Activated CD4-positive, alpha-beta memory T cell treated with anti-CD3 and anti-CD28 coated beads, Interleukin-2, amount 10 ng/mL, durations not matched to agents 7 days and 5 days (primary cell): Measurements from ENCODE around the gene CYB561. TPM values are rescaled to one million over a fixed set of nuclear protein-coding genes. Genes with fewer than 3 reads are reported as not detected.

Source experiments
- CTCF ChIA-PET: fragments of 350-600 bp; sonication (Branson Sonifier 250); formaldehyde crosslinking; loops from one replicate; lab custom pipeline; 2021; ENCODE audit warnings: antibody characterized with exemption, inconsistent platforms; lab: Charles Lee
- POLR2A ChIA-PET: fragments of 350-600 bp; sonication (Branson Sonifier 250); formaldehyde crosslinking; loops from one replicate; lab custom pipeline; 2021; ENCODE audit warnings: antibody characterized with exemption; lab: Charles Lee
- DNase-seq: peaks from one replicate; pipeline ENCODE4 v3.0.0-alpha.2; 2020
- H3K27ac Mint-ChIP-seq: one replicate; pipeline ENCODE4 v1.8.0; 2021; ENCODE audit warnings: mild to moderate bottlenecking, mixed read lengths
- H3K27me3 Mint-ChIP-seq: one replicate; pipeline ENCODE4 v1.8.0; 2021; ENCODE audit warnings: mixed read lengths
- H3K36me3 Mint-ChIP-seq: one replicate; pipeline ENCODE4 v1.8.0; 2021; ENCODE audit warnings: low read depth, mixed read lengths
- H3K4me1 Mint-ChIP-seq: one replicate; pipeline ENCODE4 v1.8.0; 2021; ENCODE audit warnings: mixed read lengths
- H3K4me3 Mint-ChIP-seq: one replicate; pipeline ENCODE4 v1.8.0; 2021; ENCODE audit warnings: mild to moderate bottlenecking, mixed read lengths
- H3K9me3 Mint-ChIP-seq: one replicate; pipeline ENCODE4 v1.8.0; 2021; ENCODE audit warnings: mixed read lengths
- total RNA-seq, 2 experiments: library from RNA; stranded (reverse); gene quantifications; one replicate each; pipeline ENCODE4 v1.2.3, GENCODE V29; 2021

CYB561 gene
- total RNA-seq, 2 experiments from 2014 or later = 28.9 to 30.3 TPM

- Mint-ChIP-seq H3K27ac (peak overlapping the region; percentile 84), H3K4me1 (peaks cover 72% of the 10 kb centered on the region), H3K4me3 (no peak overlapping the region), H3K9me3 (no peaks in the 10 kb centered on the region), H3K27me3 (no peaks in the 10 kb centered on the region), H3K36me3 (peaks cover 14% of the 10 kb centered on the region)
- ChIA-PET POLR2A (interaction anchor here (0.6 to 3.1 kb wide), 9 partner anchors 7 to 306 kb away, joined by 3 to 30 read pairs (median 4); partner anchors contain the start of genes CYB561, MAP3K3 and TACO1), CTCF (interaction anchor here (1.2 to 3.5 kb wide), 9 partner anchors 9 to 186 kb away, joined by 3 to 33 read pairs (median 11); partner anchors contain the start of genes CYB561 and MAP3K3)
- no peak for DNase-seq
Observed at GRCh38 chr17:63435681-63436522, 10.2 kb downstream of the CYB561 start.

- Mint-ChIP-seq H3K27me3 (no peaks in the 10 kb centered on the region), H3K4me3 (peak overlapping the region; percentile 44), H3K4me1 (peaks cover 68% of the 10 kb centered on the region), H3K9me3 (no peaks in the 10 kb centered on the region), H3K36me3 (peaks cover 14% of the 10 kb centered on the region), H3K27ac (peak overlapping the region; percentile 84)
- peak; percentile 82 for DNase-seq
- ChIA-PET CTCF (interaction anchor here (0.7 to 3.5 kb wide), 15 partner anchors 8 to 275 kb away, joined by 3 to 33 read pairs (median 6); partner anchors contain the start of genes CYB561 and MAP3K3), POLR2A (interaction anchor here (1.0 to 3.1 kb wide), 7 partner anchors 8 to 186 kb away, joined by 3 to 30 read pairs (median 5); partner anchors contain the start of genes CYB561, MAP3K3 and TACO1)
Observed at GRCh38 chr17:63434951-63435571, 11.0 kb downstream of the CYB561 start.

- CTCF ChIA-PET = interaction anchor here (0.7 to 3.5 kb wide), 17 partner anchors 8 to 276 kb away, joined by 3 to 33 read pairs (median 6); partner anchors contain the start of genes CYB561 and MAP3K3
- H3K4me1 Mint-ChIP-seq = peaks cover 66% of the 10 kb centered on the region
- H3K27me3 Mint-ChIP-seq = no peaks in the 10 kb centered on the region
- no peaks in the 10 kb centered on the region for H3K9me3 Mint-ChIP-seq
- DNase-seq = no peak
- H3K27ac Mint-ChIP-seq = peak overlapping the region; percentile 84
- no peak overlapping the region for H3K4me3 Mint-ChIP-seq
- peaks cover 14% of the 10 kb centered on the region for H3K36me3 Mint-ChIP-seq
- POLR2A ChIA-PET = interaction anchor here (2.3 to 3.1 kb wide), 3 partner anchors 12 to 188 kb away, joined by 12 to 30 read pairs (median 13); partner anchors contain the start of genes CYB561 and MAP3K3
Observed at GRCh38 chr17:63433746-63434591, 12.1 kb downstream of the CYB561 start.

- H3K4me1 Mint-ChIP-seq = peaks cover 75% of the 10 kb centered on the region
- no peak for DNase-seq
- H3K9me3 Mint-ChIP-seq = no peaks in the 10 kb centered on the region
- H3K27me3 Mint-ChIP-seq = no peaks in the 10 kb centered on the region
- CTCF ChIA-PET = interaction anchor here (1.9 to 3.1 kb wide), 3 partner anchors 14 to 179 kb away, joined by 5 to 20 read pairs (median 7); partner anchors contain the start of gene CYB561
- H3K36me3 Mint-ChIP-seq = peaks cover 14% of the 10 kb centered on the region
- H3K27ac Mint-ChIP-seq = peak overlapping the region; percentile 40
- no peak overlapping the region for H3K4me3 Mint-ChIP-seq
- POLR2A ChIA-PET = interaction anchor here (1.1 to 1.3 kb wide), 2 partner anchors 117 to 190 kb away, joined by 3 read pairs; partner anchors contain the start of gene MAP3K3
Observed at GRCh38 chr17:63431939-63432804, 13.9 kb downstream of the CYB561 start.

- ChIA-PET CTCF (interaction anchor here (1.9 to 3.1 kb wide), 3 partner anchors 14 to 180 kb away, joined by 5 to 20 read pairs (median 7); partner anchors contain the start of gene CYB561), POLR2A (interaction anchor here (1.1 to 1.3 kb wide), 2 partner anchors 118 to 190 kb away, joined by 3 read pairs; partner anchors contain the start of gene MAP3K3)
- no peaks in the 10 kb centered on the region for H3K9me3 Mint-ChIP-seq
Observed at GRCh38 chr17:63431618-63431938, 14.5 kb downstream of the CYB561 start.

DNA sequence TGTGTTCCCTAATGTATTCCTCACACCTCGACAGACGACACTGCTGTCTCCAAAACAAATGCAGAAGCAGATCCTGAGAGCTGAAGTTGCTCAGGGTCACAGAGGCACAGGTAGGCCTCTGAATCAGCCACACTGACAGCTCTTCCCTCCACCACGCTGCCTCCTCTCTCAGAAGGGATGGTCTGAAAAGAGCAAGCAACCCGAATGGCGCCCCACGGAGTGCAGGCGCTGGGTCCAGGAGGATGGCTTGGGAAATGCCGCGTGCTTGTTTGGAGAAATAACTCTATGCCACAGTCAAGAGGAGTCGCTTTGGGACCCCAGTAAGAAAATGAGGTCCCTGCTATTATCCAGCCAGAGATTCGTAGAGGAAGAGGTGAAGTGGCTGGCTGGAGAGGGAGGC lies 15.9 kb downstream of the CYB561 start:
- Mint-ChIP-seq H3K27ac (peak overlapping the region; percentile 35), H3K4me3 (no peak overlapping the region), H3K27me3 (no peaks in the 10 kb centered on the region), H3K4me1 (peaks cover 74% of the 10 kb centered on the region), H3K9me3 (no peaks in the 10 kb centered on the region), H3K36me3 (peaks cover 14% of the 10 kb centered on the region)
- ChIA-PET POLR2A (no interaction called here), CTCF (interaction anchor here (1.5 to 8.8 kb wide), 4 partner anchors 9 to 184 kb away, joined by 6 to 180 read pairs (median 92); partner anchors contain the start of gene ACE)
- no peak for DNase-seq

More at GRCh38 chr17:63431618-63431938, 14.5 kb downstream of the CYB561 start:
- Mint-ChIP-seq H3K36me3 (peaks cover 14% of the 10 kb centered on the region), H3K27ac (peak overlapping the region; percentile 40), H3K27me3 (no peaks in the 10 kb centered on the region), H3K4me1 (peaks cover 75% of the 10 kb centered on the region), H3K4me3 (no peak overlapping the region)
- DNase-seq = no peak

DNA sequence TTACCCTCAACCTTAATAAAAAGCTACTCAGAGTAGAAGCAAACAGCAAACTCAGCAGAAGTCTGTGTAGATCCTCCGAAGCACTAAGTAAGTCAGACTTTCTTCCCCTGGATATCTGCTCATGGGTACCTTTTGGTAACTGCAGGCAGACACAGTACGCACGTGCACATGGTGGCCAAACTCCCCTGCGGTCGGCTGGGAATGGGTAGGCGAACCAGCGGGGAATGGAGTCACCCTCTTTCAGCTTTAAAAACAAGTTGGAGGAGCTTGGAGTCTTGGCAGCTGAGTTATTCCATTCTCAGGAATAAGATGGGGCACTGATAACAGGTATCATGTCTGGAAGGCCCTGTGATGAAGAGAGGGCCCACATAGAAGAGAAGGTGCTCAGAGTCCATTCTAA lies 16.3 kb downstream of the CYB561 start:
- Mint-ChIP-seq H3K4me1 (peaks cover 70% of the 10 kb centered on the region), H3K27me3 (no peaks in the 10 kb centered on the region), H3K27ac (peak overlapping the region; percentile 35), H3K9me3 (no peaks in the 10 kb centered on the region), H3K4me3 (no peak overlapping the region), H3K36me3 (peaks cover 11% of the 10 kb centered on the region)
- ChIA-PET POLR2A (interaction anchor here (0.7 to 1.1 kb wide), 2 partner anchors 13 to 17 kb away, joined by 3 to 4 read pairs; partner anchors contain the start of gene CYB561), CTCF (interaction anchor here (1.0 to 8.8 kb wide), 5 partner anchors 10 to 184 kb away, joined by 3 to 180 read pairs (median 9); partner anchors contain the start of gene ACE)
- no peak for DNase-seq

GRCh38 chr17:63426917-63427308 lies 19.2 kb downstream of the CYB561 start:
- no peaks in the 10 kb centered on the region for H3K9me3 Mint-ChIP-seq
- H3K27ac Mint-ChIP-seq = peak overlapping the region; percentile 33
- H3K36me3 Mint-ChIP-seq = no peaks in the 10 kb centered on the region
- CTCF ChIA-PET = interaction anchor here (0.9 to 8.8 kb wide), 13 partner anchors 9 to 283 kb away, joined by 3 to 180 read pairs (median 9); partner anchors contain the start of genes ACE, DCAF7 and MAP3K3
- POLR2A ChIA-PET = interaction anchor here (2.1 to 3.5 kb wide), 4 partner anchors 13 to 316 kb away, joined by 4 to 27 read pairs (median 22); partner anchors contain the start of gene ACE
- H3K4me3 Mint-ChIP-seq = no peak overlapping the region
- no peaks in the 10 kb centered on the region for H3K27me3 Mint-ChIP-seq
- H3K4me1 Mint-ChIP-seq = peaks cover 45% of the 10 kb centered on the region
- DNase-seq = no peak

DNA sequence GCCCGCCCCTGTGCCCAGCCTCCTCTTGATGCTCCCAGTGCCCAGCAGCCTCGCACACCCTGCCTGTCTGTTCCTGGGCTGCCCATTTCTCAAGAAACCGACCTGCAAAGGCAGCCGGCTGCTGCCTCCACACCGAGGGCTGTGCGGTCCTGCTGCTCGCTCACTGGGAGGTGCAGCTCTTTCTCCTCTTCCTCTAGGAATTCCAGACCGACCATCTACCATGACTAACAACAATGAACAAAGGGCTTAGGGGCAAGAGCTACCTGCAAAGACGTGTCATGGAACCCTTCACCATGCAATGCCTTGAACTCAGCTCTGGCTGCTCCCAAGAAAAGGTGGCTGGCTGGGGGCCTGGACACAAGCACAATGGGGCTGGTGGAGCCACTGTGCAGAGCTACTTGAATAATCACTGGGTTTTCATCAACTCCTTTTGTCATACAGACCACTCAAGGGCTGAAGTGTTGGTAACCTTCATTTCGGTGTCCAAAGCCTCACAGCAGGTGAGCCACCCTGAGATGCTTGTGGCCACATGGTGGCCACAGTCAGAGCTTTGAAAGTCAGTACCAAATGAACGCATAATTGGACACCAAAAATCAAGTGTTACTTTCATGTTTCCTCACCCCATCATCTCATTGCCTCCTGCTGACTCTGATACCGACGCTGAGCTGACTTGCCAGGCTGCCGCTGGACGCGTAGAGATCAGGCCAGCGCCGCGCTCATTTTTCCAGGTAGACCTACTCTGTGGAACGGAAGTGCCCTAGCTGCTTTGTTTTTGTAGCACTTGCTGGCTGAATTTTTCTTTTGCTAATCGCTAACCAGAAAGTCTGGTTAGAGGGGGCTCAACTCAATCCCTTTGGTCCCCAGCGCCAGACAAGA lies 19.8 kb downstream of the CYB561 start:
- ChIA-PET CTCF (interaction anchor here (0.6 to 8.8 kb wide), 33 partner anchors 8 to 408 kb away, joined by 3 to 180 read pairs (median 6); partner anchors contain the start of genes ACE, DCAF7 and MAP3K3), POLR2A (interaction anchor here (0.9 to 3.5 kb wide), 10 partner anchors 14 to 347 kb away, joined by 3 to 27 read pairs (median 5); partner anchors contain the start of genes ACE and CCDC47)
- Mint-ChIP-seq H3K36me3 (no peaks in the 10 kb centered on the region), H3K4me1 (peaks cover 46% of the 10 kb centered on the region), H3K9me3 (no peaks in the 10 kb centered on the region), H3K27ac (no peak overlapping the region), H3K4me3 (no peak overlapping the region), H3K27me3 (no peaks in the 10 kb centered on the region)
- DNase-seq = no peak

- POLR2A ChIA-PET = interaction anchor here (0.9 to 3.5 kb wide), 10 partner anchors 14 to 348 kb away, joined by 3 to 27 read pairs (median 5); partner anchors contain the start of genes ACE and CCDC47
- DNase-seq = peak; percentile 79
- Mint-ChIP-seq H3K4me3 (no peak overlapping the region), H3K27me3 (no peaks in the 10 kb centered on the region), H3K4me1 (peaks cover 50% of the 10 kb centered on the region), H3K9me3 (no peaks in the 10 kb centered on the region), H3K27ac (no peak overlapping the region), H3K36me3 (no peaks in the 10 kb centered on the region)
- CTCF ChIA-PET = interaction anchor here (0.6 to 8.8 kb wide), 33 partner anchors 10 to 434 kb away, joined by 3 to 180 read pairs (median 6); partner anchors contain the start of genes ACE, DCAF7 and MAP3K3
Observed at GRCh38 chr17:63425483-63425882, 20.6 kb downstream of the CYB561 start.
